Central memory CD8-positive, alpha-beta T cell (primary cell): ENCODE data around the gene FAM222B.

ENCODE experiments used
- ATAC-seq: fragments of 150-1000 bp; cut with Tn5 transposase; replicated peaks from 2 replicates; pipeline ENCODE4 v1.10.0; 2022; ENCODE audit warnings: mild to moderate bottlenecking, moderate FRiP score, moderate number of reproducible peaks; ENCODE audit not compliant: poor library complexity, severe bottlenecking; ENCODE audit errors: extremely low read depth
- DNase-seq, 2 donors: peaks; one replicate each; pipeline ENCODE4 v3.0.0; 2021; ENCODE audit warnings: low spot score in 2 of 2
- H3K27ac Mint-ChIP-seq: one replicate; pipeline ENCODE4 v1.8.0; 2022; ENCODE audit warnings: low read depth, mild to moderate bottlenecking, moderate library complexity, mixed read lengths
- H3K27me3 Mint-ChIP-seq: one replicate; pipeline ENCODE4 v1.8.0; 2022; ENCODE audit warnings: mixed read lengths
- H3K36me3 Mint-ChIP-seq: one replicate; pipeline ENCODE4 v1.8.0; 2022; ENCODE audit warnings: mild to moderate bottlenecking, moderate library complexity, mixed read lengths; ENCODE audit not compliant: insufficient read depth
- H3K4me1 Mint-ChIP-seq: one replicate; pipeline ENCODE4 v1.8.0; 2022; ENCODE audit warnings: mixed read lengths
- H3K4me3 Mint-ChIP-seq: one replicate; pipeline ENCODE4 v1.8.0; 2022; ENCODE audit warnings: mild to moderate bottlenecking, moderate library complexity, mixed read lengths
- H3K9me3 Mint-ChIP-seq: one replicate; pipeline ENCODE4 v1.8.0; 2022; ENCODE audit warnings: mixed read lengths

FAM222B gene

DNA sequence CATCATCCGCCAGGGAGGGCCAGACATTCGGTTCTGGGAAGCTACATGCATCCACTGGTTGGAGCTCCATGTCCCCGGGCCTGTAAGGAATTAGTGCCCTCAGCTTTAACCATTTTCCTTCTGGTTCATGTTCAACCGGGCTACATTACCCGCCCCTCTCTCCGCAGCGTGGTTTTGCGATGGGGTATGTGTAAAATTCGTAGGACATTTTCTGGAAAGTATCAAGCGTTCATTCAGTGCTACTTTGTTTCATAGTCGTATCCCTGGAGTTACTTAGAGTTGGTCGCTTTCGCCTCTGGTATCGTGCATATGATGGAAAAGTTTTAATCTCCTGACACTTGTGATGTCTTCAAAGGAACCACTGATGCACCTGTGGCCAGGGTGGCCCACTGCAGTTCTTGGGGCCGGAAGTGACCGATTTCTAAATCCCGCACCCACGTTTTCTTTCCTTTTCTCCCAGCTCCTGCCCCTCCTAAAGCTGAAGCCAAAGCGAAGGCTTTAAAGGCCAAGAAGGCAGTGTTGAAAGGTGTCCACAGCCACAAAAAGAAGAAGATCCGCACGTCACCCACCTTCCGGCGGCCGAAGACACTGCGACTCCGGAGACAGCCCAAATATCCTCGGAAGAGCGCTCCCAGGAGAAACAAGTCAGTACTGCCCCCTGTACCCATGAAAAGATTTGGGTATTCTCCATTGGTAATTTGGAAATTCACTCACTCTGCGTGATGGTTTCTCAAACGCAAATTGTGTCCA, 122.2 kb downstream of the FAM222B start:
- peaks cover 56% of the 10 kb centered on the region for H3K36me3 Mint-ChIP-seq

DNA sequence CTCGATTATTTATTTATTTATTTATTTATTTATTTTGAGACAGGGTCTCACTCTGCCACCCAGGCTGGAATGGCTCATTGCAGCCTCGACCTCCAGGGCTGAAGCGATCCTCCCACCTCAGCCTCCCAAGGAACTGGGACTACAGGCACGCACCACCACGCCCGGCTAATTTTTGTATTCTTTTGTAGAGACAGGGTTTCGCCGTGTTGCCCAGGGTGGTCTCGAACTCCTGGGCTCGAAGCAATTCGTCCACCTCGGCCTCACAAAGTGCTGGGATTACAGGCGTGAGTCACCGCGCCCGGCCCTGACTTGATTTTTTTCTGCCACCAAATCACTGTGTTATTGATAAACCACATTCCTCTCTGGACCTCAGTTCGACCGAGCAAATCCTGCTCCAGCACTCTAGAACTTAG, 123.6 kb downstream of the FAM222B start:
- Mint-ChIP-seq H3K27me3 (peaks cover 13% of the 10 kb centered on the region), H3K4me1 (peaks cover 49% of the 10 kb centered on the region), H3K4me3 (peak overlapping the region; percentile 100), H3K36me3 (peaks cover 49% of the 10 kb centered on the region), H3K9me3 (no peaks in the 10 kb centered on the region), H3K27ac (peak overlapping the region; percentile 98)
- ATAC-seq (no peak), DNase-seq (no peak)

More for the DNA sequence above, 122.2 kb downstream of the FAM222B start:
- H3K9me3 Mint-ChIP-seq, result no peaks in the 10 kb centered on the region
- H3K27ac Mint-ChIP-seq, result peak overlapping the region; percentile 98
- H3K27me3 Mint-ChIP-seq, result peaks cover 6% of the 10 kb centered on the region
- peaks cover 63% of the 10 kb centered on the region for H3K4me1 Mint-ChIP-seq
- no peak for ATAC-seq
- H3K4me3 Mint-ChIP-seq, result peak overlapping the region; percentile 100
- DNase-seq, result no peak

DNA sequence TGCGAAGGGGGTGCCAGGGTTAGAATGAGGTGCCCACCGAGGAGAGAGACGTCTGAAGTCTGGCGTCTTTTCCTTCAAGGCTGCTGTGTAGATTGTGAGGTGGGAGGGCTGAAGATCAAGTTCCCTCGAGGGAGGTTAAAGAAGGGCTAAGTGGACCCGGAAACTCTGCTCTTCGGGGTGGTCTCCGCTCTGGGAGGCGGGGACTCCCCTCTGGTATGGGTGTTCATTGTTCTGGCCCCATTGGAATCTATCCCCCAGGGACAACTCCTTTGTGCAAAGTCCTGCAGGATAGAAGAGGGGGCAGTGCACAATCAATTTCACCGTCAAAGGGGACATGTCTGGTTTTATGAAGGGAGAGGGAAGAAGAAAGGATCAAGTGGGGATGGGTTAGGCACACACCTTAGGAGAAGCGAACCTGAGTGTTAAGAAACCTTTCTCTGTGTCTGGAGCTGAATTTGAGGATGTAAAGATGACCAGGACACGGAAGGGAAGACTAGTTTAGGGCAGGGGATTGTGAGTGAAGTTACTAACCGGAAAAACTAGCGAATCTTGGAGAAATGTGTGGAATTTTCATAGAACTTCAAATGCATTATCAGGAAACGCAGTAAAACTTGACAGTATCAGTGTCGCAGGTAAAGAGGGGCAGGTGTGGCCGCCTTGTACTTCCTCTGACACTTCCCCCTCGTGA, 124.1 kb downstream of the FAM222B start:
- Mint-ChIP-seq H3K27me3 (peaks cover 13% of the 10 kb centered on the region), H3K36me3 (peaks cover 46% of the 10 kb centered on the region), H3K9me3 (no peaks in the 10 kb centered on the region), H3K4me1 (peaks cover 45% of the 10 kb centered on the region), H3K27ac (peak overlapping the region; percentile 63), H3K4me3 (peak overlapping the region; percentile 66)
- ATAC-seq, result no peak
- DNase-seq, result no peak

DNA sequence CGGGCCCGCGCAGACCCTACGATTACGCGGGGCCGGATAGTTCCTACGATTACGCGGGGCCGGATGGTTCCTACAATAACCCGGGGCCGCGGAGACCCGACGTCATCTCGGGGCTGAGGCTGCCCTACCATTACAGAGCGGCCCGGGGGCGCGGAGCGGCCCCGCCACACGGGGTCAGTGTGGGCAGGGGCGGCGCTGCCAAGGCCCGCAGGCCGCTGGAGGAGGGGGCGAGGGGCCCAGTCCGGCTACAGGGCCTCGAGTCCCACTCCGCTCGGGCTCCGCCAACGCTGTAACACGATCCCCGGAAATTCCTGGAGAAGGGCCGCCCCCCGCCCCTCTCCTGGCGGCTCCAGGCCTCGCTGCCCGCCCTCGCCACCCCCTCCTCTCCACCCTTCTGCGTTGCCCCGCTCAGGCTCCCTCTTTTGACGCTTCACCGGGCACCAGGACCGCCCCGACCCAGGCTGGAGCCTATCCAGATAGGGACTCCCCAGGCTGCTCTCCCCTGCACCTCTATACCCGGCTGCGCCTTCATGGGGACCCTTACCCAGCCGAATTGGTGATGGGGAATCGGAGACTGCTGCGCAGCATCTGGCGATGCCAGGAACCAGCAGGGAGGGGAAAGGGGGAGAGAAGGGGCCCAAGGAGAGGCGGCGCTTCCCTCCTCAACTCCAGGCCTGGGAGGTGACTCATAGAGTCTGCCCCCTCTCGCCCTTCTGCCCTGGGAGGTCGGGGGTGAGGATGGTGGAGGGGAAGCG, 124.8 kb downstream of the FAM222B start, which contains the start of gene RAB34:
Gene RAB34 (minus strand): TSS at position 291 of the 755 bp plus-strand sequence. CDS start 602 bp downstream, outside the sequence.
- Mint-ChIP-seq H3K27me3 (peaks cover 13% of the 10 kb centered on the region), H3K27ac (peak within 1 kb of the TSS; percentile 63), H3K4me1 (peaks cover 42% of the 10 kb centered on the region), H3K36me3 (peaks cover 40% of the 10 kb centered on the region), H3K9me3 (no peaks in the 10 kb centered on the region), H3K4me3 (peak within 1 kb of the TSS; percentile 66)
- DNase-seq (no peak), ATAC-seq (no peak)

DNA sequence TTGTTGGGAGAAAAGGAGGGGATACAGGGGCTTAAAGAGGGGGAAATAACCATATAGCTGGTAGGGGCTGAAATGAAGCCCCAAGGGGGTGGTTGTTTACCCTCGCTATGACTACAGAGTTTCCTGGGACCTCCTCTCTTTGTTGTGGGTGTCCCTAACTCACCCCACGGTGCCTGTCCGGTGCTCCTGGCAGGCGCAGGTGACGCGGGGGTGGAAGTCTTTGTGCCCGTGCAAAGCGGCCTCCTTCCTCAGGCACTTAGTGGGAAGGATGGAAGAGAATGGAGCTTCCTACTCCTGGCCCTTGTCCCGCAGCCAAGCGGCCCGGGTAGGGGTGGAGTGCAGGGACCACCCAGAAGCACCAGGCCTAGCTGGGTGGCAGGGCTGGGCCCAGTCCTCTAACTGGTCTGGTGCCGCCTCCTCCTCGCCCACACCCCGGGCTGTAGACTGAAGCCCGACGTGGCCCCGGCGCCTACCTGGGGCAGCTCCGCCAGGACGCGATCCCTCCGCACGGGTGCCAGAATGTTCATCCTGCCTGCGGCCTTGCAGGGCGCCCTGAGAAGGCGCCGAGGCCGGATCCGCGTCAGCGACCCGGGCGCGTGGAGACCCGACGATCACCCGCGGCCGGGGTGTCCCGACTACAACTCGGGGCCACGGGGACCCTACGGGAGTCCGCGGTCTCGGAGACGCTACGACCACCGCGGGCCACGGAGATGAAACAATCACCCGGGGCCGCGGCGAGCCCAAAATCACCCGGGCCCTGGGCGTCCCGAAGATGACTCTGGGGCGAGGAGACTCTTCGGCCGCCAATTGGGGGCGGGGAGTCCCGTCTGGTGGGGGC, 125.6 kb downstream of the FAM222B start:
- Mint-ChIP-seq H3K27me3 (peaks cover 13% of the 10 kb centered on the region), H3K36me3 (peaks cover 32% of the 10 kb centered on the region), H3K4me3 (peak overlapping the region; percentile 66), H3K9me3 (no peaks in the 10 kb centered on the region), H3K27ac (no peak overlapping the region), H3K4me1 (peaks cover 44% of the 10 kb centered on the region)
- ATAC-seq (no peak), DNase-seq (no peak)

DNA sequence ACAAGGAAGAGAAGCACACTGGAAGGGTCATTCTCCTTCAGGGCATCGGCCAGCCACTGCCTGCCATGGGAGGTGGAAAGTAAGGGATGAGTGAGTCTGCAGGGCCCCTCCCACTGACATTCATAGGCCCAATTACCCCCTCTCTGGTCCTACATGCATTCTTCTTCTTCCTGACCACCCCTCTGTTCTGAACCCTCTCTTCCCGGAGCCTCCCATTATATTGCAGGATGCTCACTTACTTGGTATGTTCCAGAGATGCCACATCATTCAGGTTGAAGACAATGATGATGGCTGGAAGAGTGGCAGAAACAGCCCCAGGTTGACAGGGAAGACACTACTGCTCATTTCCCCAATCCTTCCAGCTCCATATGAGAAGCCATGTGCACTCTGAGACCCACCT, 127.4 kb downstream of the FAM222B start:
- H3K27me3 Mint-ChIP-seq, result peaks cover 13% of the 10 kb centered on the region
- DNase-seq, result no peak
- H3K4me1 Mint-ChIP-seq, result peaks cover 40% of the 10 kb centered on the region
- H3K27ac Mint-ChIP-seq, result no peak overlapping the region
- H3K4me3 Mint-ChIP-seq, result no peak overlapping the region
- no peaks in the 10 kb centered on the region for H3K9me3 Mint-ChIP-seq
- peaks cover 18% of the 10 kb centered on the region for H3K36me3 Mint-ChIP-seq
- ATAC-seq, result no peak

DNA sequence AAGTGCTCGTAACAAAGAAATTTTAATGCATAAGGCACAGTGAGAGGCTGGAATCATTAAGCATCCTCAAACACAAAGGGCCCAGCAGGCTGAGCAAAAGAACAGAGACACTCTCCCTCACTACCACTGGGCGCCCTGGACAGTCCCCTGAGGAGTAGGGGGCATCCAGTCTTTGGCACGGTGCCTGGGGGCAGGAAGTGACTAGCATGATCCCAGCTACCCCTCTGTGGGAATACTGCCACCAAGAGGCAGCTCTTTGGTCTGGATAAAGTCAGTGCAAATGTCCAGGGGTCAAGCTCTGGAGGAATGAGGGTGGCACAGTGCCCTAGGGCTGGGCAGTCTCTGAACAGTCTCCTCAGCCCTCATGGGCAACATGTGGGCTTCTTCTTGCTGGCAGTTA, 128.3 kb downstream of the FAM222B start:
- peak overlapping the region; percentile 55 for H3K27ac Mint-ChIP-seq
- no peak for DNase-seq
- H3K36me3 Mint-ChIP-seq, result peaks cover 10% of the 10 kb centered on the region
- no peak for ATAC-seq
- H3K27me3 Mint-ChIP-seq, result peaks cover 13% of the 10 kb centered on the region
- no peak overlapping the region for H3K4me3 Mint-ChIP-seq
- H3K4me1 Mint-ChIP-seq, result peaks cover 31% of the 10 kb centered on the region
- H3K9me3 Mint-ChIP-seq, result no peaks in the 10 kb centered on the region

DNA sequence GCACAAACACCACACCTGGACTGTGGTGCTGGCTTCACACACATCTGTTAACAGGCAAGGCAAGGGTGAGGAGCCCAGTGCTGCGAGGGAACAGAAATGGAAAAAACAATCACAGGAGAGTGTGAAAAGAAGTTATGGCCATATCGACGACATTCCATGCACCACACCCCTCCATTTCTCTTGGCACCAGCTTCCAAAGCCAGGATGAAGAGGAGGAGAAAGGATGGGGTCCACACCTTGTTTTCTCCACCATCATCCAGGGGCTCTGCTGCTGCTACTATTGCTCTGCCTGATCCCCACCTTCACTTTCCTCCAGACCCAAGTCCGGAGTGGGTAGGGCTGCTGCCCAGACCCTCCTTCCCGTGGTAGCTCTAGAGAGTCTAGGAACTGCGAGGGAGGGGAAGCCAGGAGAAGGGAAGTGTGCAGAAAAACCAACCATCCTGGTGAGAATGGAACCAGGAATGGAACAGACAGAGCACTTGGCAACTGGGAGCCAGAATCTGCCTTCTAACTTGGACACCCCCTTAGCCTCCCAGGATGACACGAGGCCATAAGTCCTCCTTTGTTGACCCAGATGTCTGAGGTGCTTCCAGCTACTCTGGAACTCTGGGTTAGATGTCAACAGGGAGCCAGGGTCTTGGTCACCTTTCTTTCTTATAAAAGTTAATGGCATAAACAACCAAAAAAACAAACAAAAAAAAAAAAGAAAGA, 129.7 kb downstream of the FAM222B start:
- ATAC-seq (no peak), DNase-seq (no peak)
- H3K4me1 Mint-ChIP-seq, result peaks cover 20% of the 10 kb centered on the region
- H3K36me3 Mint-ChIP-seq, result peaks cover 10% of the 10 kb centered on the region
- peak overlapping the region; percentile 77 for H3K4me3 Mint-ChIP-seq
- H3K27me3 Mint-ChIP-seq, result peaks cover 13% of the 10 kb centered on the region
- H3K9me3 Mint-ChIP-seq, result no peaks in the 10 kb centered on the region
- H3K27ac Mint-ChIP-seq, result no peak overlapping the region

DNA sequence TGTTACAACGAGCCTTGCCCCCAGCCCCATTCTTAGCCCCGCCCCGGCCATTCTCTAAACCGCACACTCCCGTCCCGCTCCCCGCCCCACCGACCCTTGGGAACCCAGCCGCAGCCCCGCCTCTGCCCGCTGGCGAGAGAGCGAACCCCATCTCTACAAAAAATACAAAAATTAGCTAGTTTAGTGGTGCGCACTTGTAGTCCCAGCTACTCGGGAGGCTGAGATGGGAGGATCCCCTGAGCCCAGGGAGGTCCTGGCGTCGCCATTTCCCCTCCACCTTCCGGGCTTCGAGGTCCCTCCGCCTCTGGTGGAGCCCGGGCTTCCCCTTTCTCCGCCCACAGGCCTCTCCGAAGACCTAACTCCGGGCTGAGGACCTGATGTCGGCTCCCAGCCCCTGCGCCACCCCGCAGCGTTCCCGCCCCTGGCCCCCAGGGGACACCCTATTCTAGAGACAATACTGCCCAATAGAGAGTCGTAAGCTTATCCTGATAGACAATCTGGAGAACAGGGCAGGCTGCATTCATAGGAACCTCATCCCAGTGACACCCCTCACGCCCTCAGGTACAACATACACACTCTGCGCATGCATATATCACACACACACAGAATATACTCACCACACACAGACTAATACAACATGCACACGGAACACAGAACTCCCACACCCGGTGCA, 130.4 kb downstream of the FAM222B start:
- Mint-ChIP-seq H3K4me3 (peak overlapping the region; percentile 77), H3K4me1 (peaks cover 20% of the 10 kb centered on the region), H3K9me3 (no peaks in the 10 kb centered on the region), H3K36me3 (peaks cover 10% of the 10 kb centered on the region), H3K27ac (peak overlapping the region; percentile 87), H3K27me3 (peaks cover 13% of the 10 kb centered on the region)
- peak; percentile 29 for ATAC-seq
- peak in 1 of 2 donors; percentile 21 for DNase-seq

DNA sequence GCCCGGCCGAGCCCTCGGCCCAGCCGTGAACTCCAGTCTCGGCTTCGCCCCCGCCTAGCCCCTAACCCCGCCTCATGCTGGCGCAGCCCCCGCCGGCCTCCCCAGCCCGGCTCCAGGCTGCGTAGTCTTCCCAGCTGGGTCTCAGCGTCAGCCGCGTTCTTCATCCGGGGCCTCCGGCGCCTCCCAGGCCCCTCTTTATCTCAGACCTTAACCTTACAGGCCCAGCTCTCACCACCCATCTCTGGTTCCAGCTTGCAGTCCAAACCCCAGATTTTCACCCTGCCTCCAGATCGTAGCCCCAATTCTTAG, 130.9 kb downstream of the FAM222B start, which contains the start of gene PROCA1:
Gene PROCA1 (minus strand): TSS at position 166 of the 309 bp plus-strand sequence. CDS start 228 bp downstream, outside the sequence.
- ATAC-seq, result peak; percentile 61
- Mint-ChIP-seq H3K27me3 (peaks cover 13% of the 10 kb centered on the region), H3K4me3 (peak within 1 kb of the TSS; percentile 77), H3K36me3 (peaks cover 10% of the 10 kb centered on the region), H3K27ac (peak within 1 kb of the TSS; percentile 87), H3K9me3 (no peaks in the 10 kb centered on the region), H3K4me1 (peaks cover 20% of the 10 kb centered on the region)
- no peak for DNase-seq
